Gastrocnemius medialis (tissue), 4 donors: ENCODE results near the gene FARS2. TPM values are rescaled to one million over a fixed set of nuclear protein-coding genes. Genes with fewer than 3 reads are reported as not detected.
A peak's percentile ranks its signal among the peaks of the same experiment; 100 is the strongest.

Experiments used
- ATAC-seq, 2 donors: fragments of 150-250 bp; one replicate each; pipeline ENCODE4 v1.9.1; 2016
- DNase-seq, 2 donors: peaks; one replicate each; pipeline ENCODE4 v3.0.0-alpha.2; 2019
- H3K27ac ChIP-seq, 4 donors: fragments of 200-600 bp; sonication (generic); 1 replicate in 1 of 4; 2 replicates in 3 of 4; pipeline ENCODE4 v1.5.1; 2016 to 2018; ENCODE audit warnings: mild to moderate bottlenecking in 2 of 4, moderate library complexity in 1 of 4
- H3K27me3 ChIP-seq, 3 donors: fragments of 200-600 bp; sonication (generic) in 2 of 3; 1 replicate in 1 of 3; 2 replicates in 2 of 3; pipeline versions ENCODE4 v1.5.1 to v1.6.0; 2016 to 2019; ENCODE audit warnings: mild to moderate bottlenecking in 1 of 3, moderate library complexity in 1 of 3
- H3K36me3 ChIP-seq, 2 donors: fragments of 200-600 bp; sonication (generic) in 1 of 2; one replicate each; pipeline ENCODE4 v1.5.1; 2017 to 2018
- H3K4me1 ChIP-seq, 2 donors: fragments of 200-600 bp; sonication (generic) in 1 of 2; one replicate each; pipeline ENCODE4 v1.5.1; 2016 to 2017; ENCODE audit warnings: mild to moderate bottlenecking in 2 of 2
- H3K4me3 ChIP-seq, 4 donors: fragments of 200-600 bp; sonication (generic) in 3 of 4; 1 replicate in 1 of 4; 2 replicates in 3 of 4; pipeline ENCODE4 v1.5.1; 2016 to 2019; ENCODE audit warnings: mild to moderate bottlenecking in 2 of 4
- H3K9me3 ChIP-seq, 3 donors: fragments of 200-600 bp; sonication (generic) in 2 of 3; 1 replicate in 1 of 3; 2 replicates in 2 of 3; pipeline ENCODE4 v1.5.1; 2016 to 2019
- CTCF ChIP-seq, 5 experiments: fragments of 450-650 bp in 3 of 5; fragments of 200-600 bp in 2 of 5; sonication (generic) in 2 of 5; IDR thresholded peaks in 4 of 5; conservative IDR thresholded peaks in 1 of 5; 1 replicate in 4 of 5; 2 replicates in 1 of 5; pipeline ENCODE4 v1.5.1; 2016 to 2019; ENCODE audit warnings: antibody characterized with exemption in 5 of 5, mild to moderate bottlenecking in 3 of 5, moderate library complexity in 3 of 5
- POLR2A ChIP-seq, 2 donors: fragments of 450-650 bp; IDR thresholded peaks; one replicate each; pipeline ENCODE4 v1.6.1; 2017; ENCODE audit warnings: antibody characterized with exemption in 2 of 2, mild to moderate bottlenecking in 2 of 2, moderate library complexity in 2 of 2
- in situ Hi-C, 4 donors: fragments of 200-750 bp; cut with MboI; loops; one replicate each; pipeline versions ENCODE4 v1.15.0 to v1.8.0; 2017; ENCODE audit warnings: low sequenced_read_pairs in 4 of 4
- intact Hi-C: fragments of 100-400 bp; cut with DNase I; formaldehyde crosslinking; loops from one replicate; pipeline ENCODE4 v1.15.1; 2023; ENCODE audit warnings: low total_unique reads
- total RNA-seq, 4 donors: library from RNA; depleted of rRNA; stranded (reverse); fragments of >200 nt; gene quantifications; one replicate each; pipeline versions ENCODE4 v1.1.0 to v1.2.3, GENCODE V29; 2016

FARS2 gene
- total RNA-seq, 4 donors from 2014 or later: 13.6 to 24.0 (median 15.8) TPM

- Histone ChIP-seq H3K4me3 (no peak overlapping the region), H3K27me3 (no peaks in the 10 kb centered on the region), H3K9me3 (no peaks in the 10 kb centered on the region), H3K36me3 (no peaks in the 10 kb centered on the region), H3K4me1 (peaks cover 0 to 6% of the 10 kb centered on the region in 2 donors), H3K27ac (no peak overlapping the region)
- DNase-seq: no peak
- intact Hi-C loops (no loop called here), in situ Hi-C loops (loop anchor here in 3 of 4 donors (25.0 kb wide), 3 partner anchors 521 to 1071 kb away; partner anchors contain the start of gene NRN1 (in 1 of the 3))
- no peak for TF ChIP-seq POLR2A (IDR thresholded peaks at IDR 0.05)
- no peak for TF ChIP-seq CTCF (IDR thresholded peaks at IDR 0.05 in 4 of 5, conservative IDR thresholded peaks at IDR 0.05 in 1 of 5)
- no peak for ATAC-seq
Measured at GRCh38 chr6:5466281-5467136, 205.2 kb downstream of the FARS2 start.

- Histone ChIP-seq H3K9me3 (no peaks in the 10 kb centered on the region), H3K27ac (no peak overlapping the region), H3K36me3 (no peaks in the 10 kb centered on the region), H3K4me1 (peaks cover 0 to 6% of the 10 kb centered on the region in 2 donors), H3K4me3 (no peak overlapping the region), H3K27me3 (no peaks in the 10 kb centered on the region)
- in situ Hi-C loops: loop anchor here in 3 of 4 donors (25.0 kb wide), 3 partner anchors 519 to 1069 kb away; partner anchors contain the start of gene NRN1 (in 1 of the 3)
- intact Hi-C loops: no loop called here
- DNase-seq: no peak
- ATAC-seq: no peak
- TF ChIP-seq POLR2A (IDR thresholded peaks at IDR 0.05): no peak
- no peak for TF ChIP-seq CTCF (IDR thresholded peaks at IDR 0.05 in 4 of 5, conservative IDR thresholded peaks at IDR 0.05 in 1 of 5)
Measured at GRCh38 chr6:5468586-5468985, 207.3 kb downstream of the FARS2 start.

GRCh38 chr6:5469101-5469846 is 208.0 kb downstream of the FARS2 start:
- ATAC-seq: no peak
- in situ Hi-C loops: loop anchor here in 3 of 4 donors (25.0 kb wide), 3 partner anchors 518 to 1068 kb away; partner anchors contain the start of gene NRN1 (in 1 of the 3)
- H3K36me3 ChIP-seq: no peaks in the 10 kb centered on the region
- H3K4me1 ChIP-seq: peaks cover 0 to 6% of the 10 kb centered on the region in 2 donors
- H3K4me3 ChIP-seq: no peak overlapping the region
- TF ChIP-seq CTCF (IDR thresholded peaks at IDR 0.05 in 4 of 5, conservative IDR thresholded peaks at IDR 0.05 in 1 of 5): no peak
- no peak for TF ChIP-seq POLR2A (IDR thresholded peaks at IDR 0.05)
- no peak for DNase-seq
- intact Hi-C loops: no loop called here
- H3K27me3 ChIP-seq: no peaks in the 10 kb centered on the region
- H3K9me3 ChIP-seq: no peaks in the 10 kb centered on the region
- no peak overlapping the region for H3K27ac ChIP-seq

- Histone ChIP-seq H3K9me3 (no peaks in the 10 kb centered on the region), H3K27ac (no peak overlapping the region), H3K27me3 (no peaks in the 10 kb centered on the region), H3K36me3 (no peaks in the 10 kb centered on the region), H3K4me3 (no peak overlapping the region), H3K4me1 (peaks cover 0 to 6% of the 10 kb centered on the region in 2 donors)
- intact Hi-C loops: loop anchor here (5.0 kb wide), 1 partner anchor 536 kb away; the partner anchor contains the start of gene NRN1
- TF ChIP-seq POLR2A (IDR thresholded peaks at IDR 0.05): no peak
- TF ChIP-seq CTCF (IDR thresholded peaks at IDR 0.05 in 4 of 5, conservative IDR thresholded peaks at IDR 0.05 in 1 of 5): peak; percentile 45 to 82 (median 63)
- DNase-seq: no peak
- in situ Hi-C loops: loop anchor here in 3 of 4 donors (25.0 kb wide), 3 partner anchors 516 to 1066 kb away; partner anchors contain the start of gene NRN1 (in 1 of the 3)
- ATAC-seq: peak; percentile 70 to 81
Measured at GRCh38 chr6:5471044-5471443, 209.7 kb downstream of the FARS2 start.
